ENCODE measurements around the gene BIRC2. TPM values are rescaled to one million over a fixed set of nuclear protein-coding genes. Genes with fewer than 3 reads are reported as not detected.
A peak's percentile ranks its signal among the peaks of the same experiment; 100 is the strongest.

BIRC2 gene
- total and polyA plus RNA-seq, 9 of the 15 experiments (the other 6 are each of a cell fraction or from before 2014, with no cell fraction given): 14.3 to 45.9 (median 20.7) TPM

DNA sequence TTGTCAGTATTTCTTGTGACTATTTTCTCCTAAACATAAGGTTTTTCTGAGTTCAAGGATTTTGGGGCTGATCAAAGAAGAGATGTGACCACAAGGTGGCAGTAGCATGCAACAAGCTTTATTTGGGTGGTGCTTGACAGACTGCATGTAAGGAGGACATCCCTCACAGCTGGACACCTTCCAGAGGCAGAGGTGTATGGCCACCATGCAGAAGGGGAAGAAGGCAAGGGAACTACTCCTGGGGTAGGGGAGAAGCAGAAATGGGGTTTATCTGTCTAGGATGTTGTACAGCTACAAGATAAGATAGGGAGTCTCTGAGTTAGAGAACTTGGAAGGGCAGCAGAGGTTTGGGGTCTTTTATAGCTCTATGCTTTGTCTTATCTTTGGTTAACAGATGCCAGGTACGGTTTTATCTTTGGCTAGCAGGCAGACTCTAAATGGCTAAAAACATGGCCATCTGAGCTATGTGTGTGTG is 5.1 kb upstream of the BIRC2 start (continued):
- TF ChIP-seq HCFC1 (IDR thresholded peaks at IDR 0.05; ENCODE audit: low read depth, low read length) (no peak), BACH1 (tag; IDR thresholded peaks at IDR 0.05) (no peak), NEUROD1 (IDR thresholded peaks at IDR 0.05; ENCODE audit: borderline replicate concordance, low read depth, low read length, partially characterized antibody) (peak; percentile 40), PHF21A (IDR thresholded peaks at IDR 0.05; ENCODE audit: borderline replicate concordance, low read depth) (0 out of 2 replicates have a peak, but pooled peaks have one; percentile 71), MTA2 (IDR thresholded peaks at IDR 0.05; ENCODE audit: low read depth) (peak; percentile 100), NFIX (CRISPR knock-in tag; IDR thresholded peaks at IDR 0.05; ENCODE audit: low read depth) (no peak), WHSC1 (IDR thresholded peaks at IDR 0.05; ENCODE audit: low read length) (no peak), BMI1 (IDR thresholded peaks at IDR 0.05; ENCODE audit: low read length) (no peak), NFYB (IDR thresholded peaks at IDR 0.05; ENCODE audit: extremely low read depth, insufficient read length) (no peak), ZNF311 (CRISPR knock-in tag; IDR thresholded peaks at IDR 0.05) (0 out of 2 replicates have a peak, but pooled peaks have one; percentile 52), CBX3 (IDR thresholded peaks at IDR 0.05; ENCODE audit: borderline replicate concordance in 1 of 2, low read length in 2 of 2) (peak in 1 of 2 experiments; percentile 53; a peak in 1 of 3 replicates), ZNF445 (CRISPR knock-in tag; IDR thresholded peaks at IDR 0.05; ENCODE audit: low read depth) (no peak), ESRRA (IDR thresholded peaks at IDR 0.05; ENCODE audit: borderline replicate concordance, low read depth) (peak; percentile 76), SMAD3 (CRISPR knock-in tag; conservative IDR thresholded peaks at IDR 0.05) (peak; percentile 76), TARDBP (IDR thresholded peaks at IDR 0.05) (peak; percentile 97), E2F1 (CRISPR knock-in tag; IDR thresholded peaks at IDR 0.05) (no peak), SRSF7 (optimal IDR thresholded peaks at IDR 0.05; ENCODE audit: low read depth, low read length) (no peak), CXXC5 (CRISPR knock-in tag; IDR thresholded peaks at IDR 0.05) (peak; percentile 93), SLC30A9 (CRISPR knock-in tag; IDR thresholded peaks at IDR 0.05) (no peak), ZNF23 (CRISPR knock-in tag; IDR thresholded peaks at IDR 0.05) (0 out of 2 replicates have a peak, but pooled peaks have one; percentile 21), ZSCAN32 (CRISPR knock-in tag; IDR thresholded peaks at IDR 0.05) (no peak), TAF7 (tag; IDR thresholded peaks at IDR 0.05) (no peak)
- TF ChIP-seq, protein P1, sequence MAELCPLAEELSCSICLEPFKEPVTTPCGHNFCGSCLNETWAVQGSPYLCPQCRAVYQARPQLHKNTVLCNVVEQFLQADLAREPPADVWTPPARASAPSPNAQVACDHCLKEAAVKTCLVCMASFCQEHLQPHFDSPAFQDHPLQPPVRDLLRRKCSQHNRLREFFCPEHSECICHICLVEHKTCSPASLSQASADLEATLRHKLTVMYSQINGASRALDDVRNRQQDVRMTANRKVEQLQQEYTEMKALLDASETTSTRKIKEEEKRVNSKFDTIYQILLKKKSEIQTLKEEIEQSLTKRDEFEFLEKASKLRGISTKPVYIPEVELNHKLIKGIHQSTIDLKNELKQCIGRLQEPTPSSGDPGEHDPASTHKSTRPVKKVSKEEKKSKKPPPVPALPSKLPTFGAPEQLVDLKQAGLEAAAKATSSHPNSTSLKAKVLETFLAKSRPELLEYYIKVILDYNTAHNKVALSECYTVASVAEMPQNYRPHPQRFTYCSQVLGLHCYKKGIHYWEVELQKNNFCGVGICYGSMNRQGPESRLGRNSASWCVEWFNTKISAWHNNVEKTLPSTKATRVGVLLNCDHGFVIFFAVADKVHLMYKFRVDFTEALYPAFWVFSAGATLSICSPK (IDR thresholded peaks at IDR 0.05; ENCODE audit: borderline replicate concordance): no peak
- TF ChIP-seq, protein P2, sequence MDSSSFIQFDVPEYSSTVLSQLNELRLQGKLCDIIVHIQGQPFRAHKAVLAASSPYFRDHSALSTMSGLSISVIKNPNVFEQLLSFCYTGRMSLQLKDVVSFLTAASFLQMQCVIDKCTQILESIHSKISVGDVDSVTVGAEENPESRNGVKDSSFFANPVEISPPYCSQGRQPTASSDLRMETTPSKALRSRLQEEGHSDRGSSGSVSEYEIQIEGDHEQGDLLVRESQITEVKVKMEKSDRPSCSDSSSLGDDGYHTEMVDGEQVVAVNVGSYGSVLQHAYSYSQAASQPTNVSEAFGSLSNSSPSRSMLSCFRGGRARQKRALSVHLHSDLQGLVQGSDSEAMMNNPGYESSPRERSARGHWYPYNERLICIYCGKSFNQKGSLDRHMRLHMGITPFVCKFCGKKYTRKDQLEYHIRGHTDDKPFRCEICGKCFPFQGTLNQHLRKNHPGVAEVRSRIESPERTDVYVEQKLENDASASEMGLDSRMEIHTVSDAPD (CRISPR knock-in tag; IDR thresholded peaks at IDR 0.05): no peak
- TF ChIP-seq, protein P3, sequence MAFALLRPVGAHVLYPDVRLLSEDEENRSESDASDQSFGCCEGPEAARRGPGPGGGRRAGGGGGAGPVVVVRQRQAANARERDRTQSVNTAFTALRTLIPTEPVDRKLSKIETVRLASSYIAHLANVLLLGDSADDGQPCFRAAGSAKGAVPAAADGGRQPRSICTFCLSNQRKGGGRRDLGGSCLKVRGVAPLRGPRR (CRISPR knock-in tag; IDR thresholded peaks at IDR 0.05): no peak

Measured in K562 (cell line).